ENCODE measurements around the gene SAA2.
"Not testable (repeated sequence)": the region's sequence is repeated elsewhere in the genome, so short reads cannot be mapped to it uniquely, and the experiment has no call there.

SAA2 gene

DNA sequence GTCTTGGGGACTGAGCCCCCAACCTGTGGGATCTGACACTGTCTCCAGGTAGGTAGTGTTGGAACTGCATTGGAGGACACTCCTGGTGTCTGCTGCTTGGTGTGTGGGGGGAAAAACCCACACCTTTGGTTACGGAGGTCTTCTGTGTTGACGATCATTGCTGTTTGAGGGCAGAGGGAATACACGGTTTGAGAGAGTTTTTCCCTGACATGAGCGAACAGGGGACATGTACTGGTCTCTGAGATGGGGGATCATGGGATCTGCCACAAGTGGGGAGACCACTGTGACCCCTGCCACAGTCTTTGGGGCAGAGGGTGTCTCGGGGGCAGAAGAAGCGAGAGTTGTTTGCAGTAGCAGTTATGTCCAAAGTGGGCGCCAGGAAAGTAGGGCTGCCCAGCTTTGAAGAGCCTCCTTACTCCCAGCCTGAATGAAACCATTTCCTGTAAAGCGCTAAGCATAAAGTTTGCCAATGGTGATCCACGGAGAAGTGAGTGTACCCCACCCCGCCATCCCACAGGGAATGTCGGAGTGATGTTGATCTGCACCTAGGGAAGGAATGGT, 5.4 kb upstream of the SAA2 start:
- no peak for DNase-seq
- Histone ChIP-seq H3K27ac (ENCODE audit: low read length) (no peak overlapping the region), H3K4me2 (ENCODE audit: insufficient read depth, low read length) (no peak overlapping the region), H3K4me1 (ENCODE audit: insufficient read depth, low read length) (no peaks in the 10 kb centered on the region), H3K27me3 (ENCODE audit: insufficient read depth, low read length, poor library complexity) (peaks cover 6% of the 10 kb centered on the region), H3K9me3 (ENCODE audit: insufficient read depth, low read length, severe bottlenecking) (no peaks in the 10 kb centered on the region), H2AFZ (ENCODE audit: low read depth, low read length) (no peak overlapping the region), H3K4me3 (ENCODE audit: low read depth in 1 of 2, low read length in 2 of 2) (no peak overlapping the region), H3K79me2 (ENCODE audit: insufficient read depth, low read length) (no peaks in the 10 kb centered on the region), H3K36me3 (ENCODE audit: insufficient read depth, low read length) (no peaks in the 10 kb centered on the region), H4K20me1 (ENCODE audit: insufficient read depth, low read length) (no peaks in the 10 kb centered on the region), H3K9ac (ENCODE audit: low read depth, low read length) (no peak overlapping the region)
- ATAC-seq (ENCODE audit: insufficient read depth, low read depth): no peak
- TF ChIP-seq, protein P1, sequence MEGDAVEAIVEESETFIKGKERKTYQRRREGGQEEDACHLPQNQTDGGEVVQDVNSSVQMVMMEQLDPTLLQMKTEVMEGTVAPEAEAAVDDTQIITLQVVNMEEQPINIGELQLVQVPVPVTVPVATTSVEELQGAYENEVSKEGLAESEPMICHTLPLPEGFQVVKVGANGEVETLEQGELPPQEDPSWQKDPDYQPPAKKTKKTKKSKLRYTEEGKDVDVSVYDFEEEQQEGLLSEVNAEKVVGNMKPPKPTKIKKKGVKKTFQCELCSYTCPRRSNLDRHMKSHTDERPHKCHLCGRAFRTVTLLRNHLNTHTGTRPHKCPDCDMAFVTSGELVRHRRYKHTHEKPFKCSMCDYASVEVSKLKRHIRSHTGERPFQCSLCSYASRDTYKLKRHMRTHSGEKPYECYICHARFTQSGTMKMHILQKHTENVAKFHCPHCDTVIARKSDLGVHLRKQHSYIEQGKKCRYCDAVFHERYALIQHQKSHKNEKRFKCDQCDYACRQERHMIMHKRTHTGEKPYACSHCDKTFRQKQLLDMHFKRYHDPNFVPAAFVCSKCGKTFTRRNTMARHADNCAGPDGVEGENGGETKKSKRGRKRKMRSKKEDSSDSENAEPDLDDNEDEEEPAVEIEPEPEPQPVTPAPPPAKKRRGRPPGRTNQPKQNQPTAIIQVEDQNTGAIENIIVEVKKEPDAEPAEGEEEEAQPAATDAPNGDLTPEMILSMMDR (IDR thresholded peaks at IDR 0.05; ENCODE audit: borderline replicate concordance, extremely low read depth, low read length, poor library complexity, severe bottlenecking): no peak
- TF ChIP-seq EZH2 (IDR thresholded peaks at IDR 0.05; ENCODE audit: borderline replicate concordance, low read depth, low read length, severe bottlenecking): no peak

DNA sequence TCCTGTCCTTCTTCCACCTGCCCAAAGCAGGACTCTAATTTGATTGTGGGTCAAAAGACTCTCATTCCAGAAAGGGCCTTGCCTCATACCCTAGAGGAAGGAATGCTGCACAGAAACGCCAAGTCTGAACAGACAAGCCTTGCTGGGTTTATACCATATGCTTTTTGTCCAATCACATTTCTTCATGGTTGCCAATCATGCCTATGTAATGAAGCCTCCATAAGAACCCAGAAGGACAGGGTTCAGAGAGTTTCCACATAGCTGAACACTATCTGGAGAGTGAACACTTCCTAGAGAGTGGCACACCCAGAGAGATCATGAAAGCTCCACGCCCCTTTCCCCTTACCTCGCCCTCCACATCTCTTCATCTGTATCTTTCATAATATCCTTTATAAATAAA, 4.8 kb upstream of the SAA2 start:
- DNase-seq: no peak
- Histone ChIP-seq H4K20me1 (ENCODE audit: insufficient read depth, low read length) (no peaks in the 10 kb centered on the region), H3K79me2 (ENCODE audit: insufficient read depth, low read length) (no peaks in the 10 kb centered on the region), H3K4me2 (ENCODE audit: insufficient read depth, low read length) (no peak overlapping the region), H3K4me3 (ENCODE audit: low read depth in 1 of 2, low read length in 2 of 2) (no peak overlapping the region), H3K9me3 (ENCODE audit: insufficient read depth, low read length, severe bottlenecking) (no peaks in the 10 kb centered on the region), H3K4me1 (ENCODE audit: insufficient read depth, low read length) (no peaks in the 10 kb centered on the region), H2AFZ (ENCODE audit: low read depth, low read length) (no peak overlapping the region), H3K9ac (ENCODE audit: low read depth, low read length) (no peak overlapping the region), H3K27me3 (ENCODE audit: insufficient read depth, low read length, poor library complexity) (peaks cover 10% of the 10 kb centered on the region), H3K36me3 (ENCODE audit: insufficient read depth, low read length) (no peaks in the 10 kb centered on the region), H3K27ac (ENCODE audit: low read length) (no peak overlapping the region)
- no peak for ATAC-seq (ENCODE audit: insufficient read depth, low read depth)
- TF ChIP-seq EZH2 (IDR thresholded peaks at IDR 0.05; ENCODE audit: borderline replicate concordance, low read depth, low read length, severe bottlenecking): no peak
- TF ChIP-seq, protein P1 (IDR thresholded peaks at IDR 0.05; ENCODE audit: borderline replicate concordance, extremely low read depth, low read length, poor library complexity, severe bottlenecking): no peak

DNA sequence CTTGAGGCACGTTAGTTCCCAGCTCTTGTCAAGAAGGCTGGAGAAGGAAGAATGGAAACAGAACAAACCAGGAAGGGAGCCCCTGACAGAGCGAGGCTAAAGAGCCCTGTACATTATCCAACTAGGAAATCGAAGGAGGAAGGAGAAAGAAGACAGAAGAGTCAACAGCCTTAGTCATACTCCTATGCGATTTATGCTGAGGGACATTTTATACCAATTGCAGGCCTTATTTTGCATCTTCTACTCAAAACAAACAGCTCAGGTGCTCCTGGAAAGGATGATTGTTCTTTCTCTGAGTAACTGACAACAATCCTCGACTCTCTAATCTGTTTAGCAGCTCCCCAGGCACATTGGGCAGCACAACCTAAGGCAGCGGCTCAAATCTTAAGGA, 1.3 kb downstream of the SAA2 start:
- not testable (repeated sequence) for H3K9ac ChIP-seq (ENCODE audit: low read depth, low read length); H3K27me3 ChIP-seq (ENCODE audit: insufficient read depth, low read length, poor library complexity); H4K20me1 ChIP-seq (ENCODE audit: insufficient read depth, low read length); H3K4me2 ChIP-seq (ENCODE audit: insufficient read depth, low read length); H3K4me1 ChIP-seq (ENCODE audit: insufficient read depth, low read length); H3K79me2 ChIP-seq (ENCODE audit: insufficient read depth, low read length); H3K4me3 ChIP-seq (ENCODE audit: low read depth in 1 of 2, low read length in 2 of 2); H2AFZ ChIP-seq (ENCODE audit: low read depth, low read length); DNase-seq; H3K9me3 ChIP-seq (ENCODE audit: insufficient read depth, low read length, severe bottlenecking); ATAC-seq (ENCODE audit: insufficient read depth, low read depth); H3K36me3 ChIP-seq (ENCODE audit: insufficient read depth, low read length); H3K27ac ChIP-seq (ENCODE audit: low read length)

DNA sequence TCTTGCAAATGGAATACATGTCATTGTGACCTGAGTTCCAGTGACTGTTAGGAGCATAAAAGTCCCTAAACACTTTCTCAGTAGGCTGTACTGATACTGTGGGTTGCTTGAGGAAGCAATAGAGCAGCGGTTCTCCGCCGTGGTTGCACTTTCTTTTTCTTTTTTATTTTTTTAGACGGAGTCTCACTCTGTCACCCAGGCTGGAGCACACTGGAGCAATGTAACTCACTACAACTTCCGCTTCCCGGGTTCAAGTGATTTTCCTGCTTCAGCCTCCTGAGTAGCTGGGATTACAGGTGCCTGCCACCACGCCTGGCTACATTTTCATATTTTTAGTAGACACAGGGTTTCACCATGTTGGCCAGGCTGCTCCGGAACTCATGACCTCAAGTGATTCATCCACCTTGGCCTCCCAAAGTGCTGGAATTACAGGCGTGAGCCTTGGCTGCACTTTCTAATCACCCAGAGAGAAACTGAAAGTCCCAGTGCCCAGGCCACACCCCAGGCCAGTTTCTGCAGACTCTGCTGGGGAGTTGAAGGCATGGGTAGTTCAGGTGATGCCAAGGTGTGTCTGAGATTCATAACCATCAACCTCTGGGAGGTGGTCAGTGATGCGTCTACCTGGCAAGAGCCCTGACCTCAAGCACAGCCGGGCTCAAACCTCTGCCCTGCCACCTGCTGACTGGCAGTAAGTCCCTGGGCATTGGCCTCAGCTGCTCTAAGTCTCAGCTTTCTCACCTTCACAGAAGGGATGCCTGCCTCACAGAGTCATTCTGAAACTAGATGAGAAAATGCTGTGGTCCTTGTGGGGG, 1.9 kb downstream of the SAA2 start:
- not testable (repeated sequence) for H2AFZ ChIP-seq (ENCODE audit: low read depth, low read length); DNase-seq

More for the DNA sequence above, 1.9 kb downstream of the SAA2 start:
- H3K27ac ChIP-seq (ENCODE audit: low read length); ATAC-seq (ENCODE audit: insufficient read depth, low read depth); H3K4me3 ChIP-seq (ENCODE audit: low read depth in 1 of 2, low read length in 2 of 2); H3K9me3 ChIP-seq (ENCODE audit: insufficient read depth, low read length, severe bottlenecking); H3K79me2 ChIP-seq (ENCODE audit: insufficient read depth, low read length); H3K36me3 ChIP-seq (ENCODE audit: insufficient read depth, low read length); H3K4me2 ChIP-seq (ENCODE audit: insufficient read depth, low read length); H3K4me1 ChIP-seq (ENCODE audit: insufficient read depth, low read length); H4K20me1 ChIP-seq (ENCODE audit: insufficient read depth, low read length); H3K9ac ChIP-seq (ENCODE audit: low read depth, low read length); H3K27me3 ChIP-seq (ENCODE audit: insufficient read depth, low read length, poor library complexity): not testable (repeated sequence)

All from DND-41 (cell line).